ENCODE measurements around the gene OAF. TPM values are rescaled to one million over a fixed set of nuclear protein-coding genes. Genes with fewer than 3 reads are reported as not detected.

The OAF gene
- total RNA-seq, 1 donor from 2014 or later, result 67.5 TPM

- peaks cover 58% of the 10 kb centered on the region for H3K4me1 Mint-ChIP-seq (ENCODE audit: unreplicated experiment)
- H3K36me3 Mint-ChIP-seq, result no peaks in the 10 kb centered on the region
- H3K27ac Mint-ChIP-seq, result no peak overlapping the region
- H3K9me3 Mint-ChIP-seq, result no peaks in the 10 kb centered on the region
- TF ChIP-seq CTCF (conservative IDR thresholded peaks at IDR 0.05), result no peak
- H3K27me3 Mint-ChIP-seq, result peaks cover 13% of the 10 kb centered on the region
- H3K4me3 Mint-ChIP-seq, result no peak overlapping the region
- DNase-seq (ENCODE audit: extremely low spot score, unreplicated experiment), result no peak
These were observed 19.8 kb upstream of the OAF start for GRCh38 chr11:120191058-120191457.

GRCh38 chr11:120192831-120193625, 17.8 kb upstream of the OAF start:
- no peak for DNase-seq (ENCODE audit: extremely low spot score, unreplicated experiment)
- Mint-ChIP-seq H3K36me3 (no peaks in the 10 kb centered on the region), H3K9me3 (no peaks in the 10 kb centered on the region), H3K27me3 (peaks cover 19% of the 10 kb centered on the region), H3K4me1 (ENCODE audit: unreplicated experiment) (peaks cover 48% of the 10 kb centered on the region), H3K4me3 (no peak overlapping the region), H3K27ac (no peak overlapping the region)
- no peak for TF ChIP-seq CTCF (conservative IDR thresholded peaks at IDR 0.05)

GRCh38 chr11:120194166-120194565, 16.7 kb upstream of the OAF start:
- no peaks in the 10 kb centered on the region for H3K9me3 Mint-ChIP-seq
- H3K27ac Mint-ChIP-seq, result no peak overlapping the region
- peaks cover 18% of the 10 kb centered on the region for H3K27me3 Mint-ChIP-seq
- H3K4me3 Mint-ChIP-seq, result no peak overlapping the region
- TF ChIP-seq CTCF (conservative IDR thresholded peaks at IDR 0.05), result no peak
- DNase-seq (ENCODE audit: extremely low spot score, unreplicated experiment), result no peak
- H3K36me3 Mint-ChIP-seq, result no peaks in the 10 kb centered on the region
- H3K4me1 Mint-ChIP-seq (ENCODE audit: unreplicated experiment), result peaks cover 51% of the 10 kb centered on the region

- peaks cover 17% of the 10 kb centered on the region for H3K27me3 Mint-ChIP-seq
- peaks cover 52% of the 10 kb centered on the region for H3K4me1 Mint-ChIP-seq (ENCODE audit: unreplicated experiment)
- H3K9me3 Mint-ChIP-seq, result no peaks in the 10 kb centered on the region
- H3K27ac Mint-ChIP-seq, result peak overlapping the region; percentile 52
- H3K36me3 Mint-ChIP-seq, result no peaks in the 10 kb centered on the region
- no peak for TF ChIP-seq CTCF (conservative IDR thresholded peaks at IDR 0.05)
- DNase-seq (ENCODE audit: extremely low spot score, unreplicated experiment), result no peak
- peak overlapping the region; percentile 82 for H3K4me3 Mint-ChIP-seq
These were observed 15.1 kb upstream of the OAF start for GRCh38 chr11:120195601-120196320.

GRCh38 chr11:120196826-120197225, 14.0 kb upstream of the OAF start:
- no peak for TF ChIP-seq CTCF (conservative IDR thresholded peaks at IDR 0.05)
- no peak overlapping the region for H3K4me3 Mint-ChIP-seq
- H3K27me3 Mint-ChIP-seq, result peaks cover 19% of the 10 kb centered on the region
- no peaks in the 10 kb centered on the region for H3K9me3 Mint-ChIP-seq
- no peaks in the 10 kb centered on the region for H3K36me3 Mint-ChIP-seq
- H3K27ac Mint-ChIP-seq, result peak overlapping the region; percentile 52
- peaks cover 46% of the 10 kb centered on the region for H3K4me1 Mint-ChIP-seq (ENCODE audit: unreplicated experiment)
- DNase-seq (ENCODE audit: extremely low spot score, unreplicated experiment), result no peak
